ENCODE results near the gene PDE6G. TPM values are rescaled to one million over a fixed set of nuclear protein-coding genes. Genes with fewer than 3 reads are reported as not detected.
A peak's percentile ranks its signal among the peaks of the same experiment; 100 is the strongest.

Gene PDE6G
- total RNA-seq (2014; rRNA removed; shearing (Covaris generic)): not detected in 2 replicates

DNA sequence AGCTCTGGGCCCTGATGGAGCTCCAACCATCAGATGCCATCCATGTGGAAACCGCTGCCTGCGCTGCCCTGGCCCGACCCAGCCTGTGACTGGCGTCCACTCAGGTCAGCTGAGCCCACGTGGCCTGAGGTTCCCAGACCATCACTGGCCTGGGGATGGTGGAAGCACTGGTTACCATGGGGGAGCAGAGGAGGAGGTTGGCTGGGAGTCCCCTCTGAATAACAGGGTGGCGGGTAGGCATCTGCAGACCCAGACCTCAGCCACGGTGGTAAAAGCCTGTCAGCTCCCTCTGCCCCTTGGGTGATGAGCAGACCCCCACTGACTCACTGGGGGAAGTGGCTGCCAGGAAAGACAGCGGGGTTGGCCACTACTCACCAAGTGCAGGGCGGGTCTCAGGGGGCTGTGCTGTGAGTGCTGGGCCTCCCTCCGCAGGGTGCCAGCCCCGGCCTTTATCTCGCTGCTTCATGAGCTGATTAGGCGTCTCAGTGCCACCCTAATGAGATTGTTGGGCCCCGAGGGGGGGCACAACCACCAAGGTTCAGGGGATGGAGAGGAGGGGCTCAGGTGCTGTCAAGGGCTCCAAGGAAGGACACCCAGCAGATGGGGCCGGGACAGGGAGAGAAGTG lies at the start of gene PDE6G:
TSS of gene PDE6G (minus strand) at position 425 of the 626 bp plus-strand sequence. CDS start 3,237 bp downstream, outside the sequence.
- Histone ChIP-seq H3K36me3 (no peaks in the 10 kb centered on the region), H3K4me1 (replicated peaks) (no peaks in the 10 kb centered on the region), H3K27me3 (replicated peaks) (no peaks in the 10 kb centered on the region), H3K27ac (no peak within 1 kb of the TSS), H3K4me3 (no peak within 1 kb of the TSS), H3K9me3 (replicated peaks) (no peaks in the 10 kb centered on the region)
- no peak for DNase-seq (ENCODE audit: low read depth in 1 of 2, low spot score in 2 of 2)

GRCh38 chr17:81705518-81706231 lies 49.3 kb upstream of the PDE6G start:
- Histone ChIP-seq H3K4me1 (replicated peaks) (peaks cover 24% of the 10 kb centered on the region), H3K27ac (no peak overlapping the region), H3K36me3 (peaks cover 82% of the 10 kb centered on the region), H3K27me3 (replicated peaks) (no peaks in the 10 kb centered on the region), H3K9me3 (replicated peaks) (no peaks in the 10 kb centered on the region), H3K4me3 (no peak overlapping the region)
- no peak for DNase-seq (ENCODE audit: low read depth in 1 of 2, low spot score in 2 of 2)

DNA sequence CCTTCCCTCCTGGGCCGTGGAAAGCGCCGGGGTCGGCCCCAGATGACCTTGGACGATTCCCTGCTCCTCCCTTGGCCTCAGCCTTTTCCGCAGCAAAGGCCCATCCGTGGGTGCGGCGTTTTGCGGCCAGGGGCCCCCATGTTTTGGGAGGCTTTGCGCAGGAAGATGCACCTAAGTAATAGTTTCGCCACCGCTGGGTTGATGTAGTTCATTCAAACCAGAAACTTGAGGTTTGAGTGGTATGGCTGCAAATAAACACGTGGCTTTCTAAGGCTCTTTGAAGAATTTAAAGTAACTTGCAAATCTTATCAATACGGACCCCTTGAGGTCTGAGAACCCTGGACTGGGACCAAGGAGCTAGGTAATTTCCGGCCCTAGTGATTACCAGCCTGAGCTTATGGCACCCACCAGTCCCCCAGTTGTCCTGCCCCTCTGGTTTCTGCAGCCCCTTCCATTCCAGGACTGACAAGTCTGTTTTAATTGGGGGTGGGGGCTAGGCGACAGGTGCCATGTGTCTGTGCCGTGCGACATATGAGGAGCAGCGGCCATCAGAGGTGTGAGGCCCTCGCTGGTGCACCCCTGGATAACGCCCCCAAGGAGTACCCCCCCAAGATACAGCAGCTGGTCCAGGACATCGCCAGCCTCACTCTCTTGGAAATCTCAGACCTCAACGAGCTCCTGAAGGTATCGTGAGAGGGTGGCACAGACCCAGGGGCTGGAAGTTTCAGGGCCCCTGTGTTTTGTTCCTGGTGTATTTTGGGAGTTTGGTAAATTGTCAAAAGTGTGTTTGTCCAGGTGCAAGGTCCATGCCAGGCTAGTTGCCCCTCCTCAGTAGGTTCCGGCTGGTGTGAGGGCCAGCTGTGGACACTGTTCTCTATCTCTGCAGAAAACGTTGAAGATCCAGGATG lies 47.7 kb upstream of the PDE6G start:
- H3K27me3 ChIP-seq (replicated peaks): no peaks in the 10 kb centered on the region
- H3K36me3 ChIP-seq: peaks cover 92% of the 10 kb centered on the region
- DNase-seq (ENCODE audit: low read depth in 1 of 2, low spot score in 2 of 2): no peak

GRCh38 chr17:81702934-81703746 lies 46.8 kb upstream of the PDE6G start, which contains the start of gene MRPL12:
Gene MRPL12, plus strand, starts transcription at chr17:81703367. Its CDS starts 135 bp downstream, at chr17:81703502.
- peak within 1 kb of the TSS; percentile 62 for H3K27ac ChIP-seq
- peak within 1 kb of the TSS; percentile 86 for H3K4me3 ChIP-seq
- peaks cover 24% of the 10 kb centered on the region for H3K4me1 ChIP-seq (replicated peaks)
- peak; percentile 91 to 96 for DNase-seq (ENCODE audit: low read depth in 1 of 2, low spot score in 2 of 2)
- H3K36me3 ChIP-seq: peaks cover 92% of the 10 kb centered on the region
- no peaks in the 10 kb centered on the region for H3K9me3 ChIP-seq (replicated peaks)
- H3K27me3 ChIP-seq (replicated peaks): no peaks in the 10 kb centered on the region

More for the DNA sequence above, 47.7 kb upstream of the PDE6G start:
- H3K9me3 ChIP-seq (replicated peaks): no peaks in the 10 kb centered on the region
- peak overlapping the region; percentile 62 for H3K27ac ChIP-seq
- H3K4me3 ChIP-seq: peak overlapping the region; percentile 86
- H3K4me1 ChIP-seq (replicated peaks): peaks cover 24% of the 10 kb centered on the region

DNA sequence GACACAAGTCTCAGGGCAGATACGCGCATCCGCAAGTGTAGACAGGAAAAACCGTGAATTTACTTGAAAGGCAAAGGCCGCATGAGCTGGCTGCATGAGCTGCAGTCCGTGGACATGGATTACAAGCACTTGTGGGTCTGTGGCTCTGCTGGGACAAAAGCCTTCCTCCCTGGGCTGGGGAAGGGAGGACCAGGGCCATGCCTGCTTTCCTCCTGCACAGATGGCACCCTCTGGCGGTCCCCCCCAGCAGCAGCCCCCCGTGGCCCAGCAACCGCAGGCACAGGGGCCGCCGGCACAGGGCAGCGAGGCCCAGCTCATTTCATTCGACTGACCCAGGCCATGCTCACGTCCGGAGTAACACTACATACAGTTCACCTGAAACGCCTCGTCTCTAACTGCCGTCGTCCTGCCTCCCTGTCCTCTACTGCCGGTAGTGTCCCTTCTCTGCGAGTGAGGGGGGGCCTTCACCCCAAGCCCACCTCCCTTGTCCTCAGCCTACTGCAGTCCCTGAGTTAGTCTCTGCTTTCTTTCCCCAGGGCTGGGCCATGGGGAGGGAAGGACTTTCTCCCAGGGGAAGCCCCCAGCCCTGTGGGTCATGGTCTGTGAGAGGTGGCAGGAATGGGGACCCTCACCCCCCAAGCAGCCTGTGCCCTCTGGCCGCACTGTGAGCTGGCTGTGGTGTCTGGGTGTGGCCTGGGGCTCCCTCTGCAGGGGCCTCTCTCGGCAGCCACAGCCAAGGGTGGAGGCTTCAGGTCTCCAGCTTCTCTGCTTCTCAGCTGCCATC lies 45.1 kb upstream of the PDE6G start:
- Histone ChIP-seq H3K4me3 (peak overlapping the region; percentile 86; the same call in 1 of the 2 replicates), H3K27ac (no peak overlapping the region)
- DNase-seq (ENCODE audit: low read depth in 1 of 2, low spot score in 2 of 2): peak in 1 of 2 experiments; percentile 35

GRCh38 chr17:81700353-81701287 lies 44.3 kb upstream of the PDE6G start:
- Histone ChIP-seq H3K4me3 (no peak overlapping the region), H3K27me3 (replicated peaks) (no peaks in the 10 kb centered on the region), H3K4me1 (replicated peaks) (peaks cover 24% of the 10 kb centered on the region), H3K27ac (no peak overlapping the region), H3K36me3 (peaks cover 92% of the 10 kb centered on the region), H3K9me3 (replicated peaks) (no peaks in the 10 kb centered on the region)
- DNase-seq (ENCODE audit: low read depth in 1 of 2, low spot score in 2 of 2): no peak

More for the DNA sequence above, 45.1 kb upstream of the PDE6G start:
- Histone ChIP-seq H3K9me3 (replicated peaks) (no peaks in the 10 kb centered on the region), H3K4me1 (replicated peaks) (peaks cover 24% of the 10 kb centered on the region), H3K27me3 (replicated peaks) (no peaks in the 10 kb centered on the region), H3K36me3 (peaks cover 92% of the 10 kb centered on the region)

DNA sequence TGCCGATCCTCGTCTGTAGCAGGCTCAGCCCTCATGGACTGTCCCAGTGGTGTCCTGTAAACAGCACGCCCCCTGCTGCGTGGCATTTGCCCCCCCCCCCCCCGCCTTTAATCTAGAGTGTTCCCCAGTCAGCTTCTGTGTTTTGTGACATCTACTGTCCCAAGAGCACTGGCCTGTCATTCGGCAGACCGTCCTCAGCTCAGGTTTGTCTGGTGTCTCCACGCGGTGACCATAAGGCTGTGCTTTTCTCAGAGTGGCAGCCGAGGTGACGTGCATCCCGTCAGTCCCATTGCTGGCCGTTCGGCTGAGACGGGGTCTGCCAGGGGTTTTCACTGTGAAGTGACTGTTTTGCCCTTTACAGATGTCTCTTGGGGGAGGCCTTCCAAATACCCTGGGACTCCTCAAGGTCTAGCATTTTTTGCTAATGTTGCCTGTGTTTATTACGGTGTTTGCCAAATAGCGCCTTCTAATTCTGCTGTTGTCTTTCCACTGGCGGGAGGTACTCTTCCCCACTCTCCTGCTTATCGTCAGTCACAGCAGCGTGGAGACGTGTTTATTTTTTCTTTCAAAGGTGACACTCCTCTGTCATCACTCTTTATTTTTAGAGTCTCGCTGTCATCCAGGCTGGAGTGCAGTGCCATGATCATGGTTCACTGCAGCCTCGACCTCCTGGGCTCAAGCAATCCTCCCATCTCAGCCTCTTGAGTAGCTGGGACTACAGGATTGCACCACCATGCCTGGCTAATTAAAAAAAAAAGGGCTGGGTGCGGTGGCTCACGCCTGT lies 41.1 kb upstream of the PDE6G start:
- Histone ChIP-seq H3K4me3 (no peak overlapping the region), H3K27ac (no peak overlapping the region), H3K4me1 (replicated peaks) (peaks cover 16% of the 10 kb centered on the region), H3K36me3 (peaks cover 95% of the 10 kb centered on the region), H3K9me3 (replicated peaks) (no peaks in the 10 kb centered on the region), H3K27me3 (replicated peaks) (no peaks in the 10 kb centered on the region)
- DNase-seq (ENCODE audit: low read depth in 1 of 2, low spot score in 2 of 2): no peak

DNA sequence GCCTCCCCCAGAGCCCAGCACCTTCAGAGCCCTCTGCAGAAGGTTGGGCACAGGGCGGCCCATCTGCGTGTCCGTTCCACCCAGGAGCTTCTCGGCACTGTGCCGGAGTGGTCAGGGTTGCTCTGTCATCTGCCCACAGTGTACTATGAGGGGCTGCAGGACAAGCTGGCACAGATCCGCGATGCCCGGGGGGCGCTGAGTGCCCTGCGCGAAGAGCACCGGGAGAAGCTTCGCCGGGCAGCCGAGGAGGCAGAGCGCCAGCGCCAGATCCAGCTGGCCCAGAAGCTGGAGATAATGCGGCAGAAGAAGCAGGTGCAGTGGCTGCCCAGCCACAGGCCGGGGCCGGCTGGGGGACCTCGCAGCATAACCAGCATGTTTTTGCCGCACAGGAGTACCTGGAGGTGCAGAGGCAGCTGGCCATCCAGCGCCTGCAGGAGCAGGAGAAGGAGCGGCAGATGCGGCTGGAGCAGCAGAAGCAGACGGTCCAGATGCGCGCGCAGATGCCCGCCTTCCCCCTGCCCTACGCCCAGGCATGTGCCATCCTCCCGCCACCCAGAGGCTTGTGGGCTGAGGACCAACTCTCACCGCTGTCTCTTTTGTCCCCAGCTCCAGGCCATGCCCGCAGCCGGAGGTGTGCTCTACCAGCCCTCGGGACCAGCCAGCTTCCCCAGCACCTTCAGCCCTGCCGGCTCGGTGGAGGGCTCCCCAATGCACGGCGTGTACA lies 40.0 kb upstream of the PDE6G start:
- Histone ChIP-seq H3K36me3 (peaks cover 95% of the 10 kb centered on the region), H3K27me3 (replicated peaks) (no peaks in the 10 kb centered on the region), H3K4me3 (no peak overlapping the region), H3K27ac (no peak overlapping the region), H3K9me3 (replicated peaks) (no peaks in the 10 kb centered on the region), H3K4me1 (replicated peaks) (peaks cover 5% of the 10 kb centered on the region)
- DNase-seq (ENCODE audit: low read depth in 1 of 2, low spot score in 2 of 2): no peak

GRCh38 chr17:81695801-81696200 lies 39.5 kb upstream of the PDE6G start:
- Histone ChIP-seq H3K9me3 (replicated peaks) (no peaks in the 10 kb centered on the region), H3K36me3 (peaks cover 95% of the 10 kb centered on the region), H3K4me1 (replicated peaks) (no peaks in the 10 kb centered on the region), H3K27me3 (replicated peaks) (no peaks in the 10 kb centered on the region), H3K27ac (no peak overlapping the region), H3K4me3 (no peak overlapping the region)
- no peak for DNase-seq (ENCODE audit: low read depth in 1 of 2, low spot score in 2 of 2)

DNA sequence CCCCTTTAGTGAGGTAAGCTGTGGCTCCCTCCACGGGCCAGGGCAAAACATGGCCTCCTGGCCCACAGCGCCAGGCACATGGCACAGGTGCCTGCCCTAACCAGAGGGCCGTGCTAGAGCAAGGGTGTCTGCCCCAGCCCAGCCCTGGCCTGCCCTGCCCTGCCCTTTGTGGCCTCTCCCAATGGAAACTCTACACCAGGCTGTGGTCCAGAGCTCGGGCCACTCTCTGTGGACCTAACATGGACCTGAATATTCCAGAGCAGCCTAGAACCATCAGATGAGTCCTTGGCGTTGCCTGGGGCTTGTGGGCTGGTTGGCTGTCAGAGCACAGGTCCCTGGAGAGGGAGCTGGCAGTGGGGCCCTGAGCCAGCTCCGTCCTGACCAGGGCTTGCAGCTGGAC lies 38.9 kb upstream of the PDE6G start:
- Histone ChIP-seq H3K4me1 (replicated peaks) (no peaks in the 10 kb centered on the region), H3K27ac (no peak overlapping the region), H3K9me3 (replicated peaks) (no peaks in the 10 kb centered on the region), H3K4me3 (no peak overlapping the region), H3K27me3 (replicated peaks) (no peaks in the 10 kb centered on the region), H3K36me3 (peaks cover 98% of the 10 kb centered on the region)
- no peak for DNase-seq (ENCODE audit: low read depth in 1 of 2, low spot score in 2 of 2)

GRCh38 chr17:81694810-81695209 lies 38.5 kb upstream of the PDE6G start:
- no peak overlapping the region for H3K27ac ChIP-seq
- H3K36me3 ChIP-seq: peaks cover 100% of the 10 kb centered on the region
- no peaks in the 10 kb centered on the region for H3K4me1 ChIP-seq (replicated peaks)
- no peaks in the 10 kb centered on the region for H3K9me3 ChIP-seq (replicated peaks)
- no peaks in the 10 kb centered on the region for H3K27me3 ChIP-seq (replicated peaks)
- DNase-seq (ENCODE audit: low read depth in 1 of 2, low spot score in 2 of 2): no peak
- H3K4me3 ChIP-seq: no peak overlapping the region

Data from SJSA1 (cell line).